ENCODE data around the gene ENKD1.

ENKD1 gene

GRCh38 chr16:67648764-67649407 lies 17.7 kb downstream of the ENKD1 start:
- DNase-seq = no peak

DNA sequence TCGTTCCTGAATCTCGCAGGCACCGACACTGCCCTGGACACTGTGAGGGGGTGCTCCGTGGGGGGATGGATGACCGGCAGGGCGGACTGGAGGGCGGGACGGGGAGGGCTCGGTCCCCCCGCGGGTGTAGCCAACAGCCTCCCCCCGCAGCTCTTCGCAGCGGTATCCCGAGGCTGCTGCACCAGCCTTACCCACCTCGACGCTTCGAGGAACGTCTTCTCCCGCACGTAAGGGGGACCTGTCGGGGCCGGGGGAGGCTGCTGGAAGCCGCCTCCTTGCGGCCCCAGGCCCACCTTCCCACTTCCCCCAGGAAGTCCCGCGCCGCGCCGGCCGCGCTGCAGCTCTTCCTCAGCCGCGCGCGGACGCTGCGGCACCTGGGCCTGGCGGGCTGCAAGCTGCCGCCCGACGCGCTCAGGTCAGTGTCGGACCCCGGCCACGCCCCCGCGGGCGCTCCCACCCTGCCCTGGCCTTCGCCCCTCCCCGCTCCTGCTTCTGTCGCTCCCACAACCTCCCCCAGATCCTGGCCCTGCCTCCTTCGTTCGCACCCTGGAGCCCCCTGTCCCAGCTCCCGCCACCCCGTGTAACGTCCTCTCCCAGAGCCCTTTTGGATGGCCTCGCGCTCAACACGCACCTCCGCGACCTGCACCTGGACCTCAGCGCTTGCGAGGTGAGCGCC lies 18.3 kb downstream of the ENKD1 start:
- DNase-seq = no peak

- no peak for DNase-seq
Observed at GRCh38 chr16:67647681-67648080, 18.9 kb downstream of the ENKD1 start.

DNA sequence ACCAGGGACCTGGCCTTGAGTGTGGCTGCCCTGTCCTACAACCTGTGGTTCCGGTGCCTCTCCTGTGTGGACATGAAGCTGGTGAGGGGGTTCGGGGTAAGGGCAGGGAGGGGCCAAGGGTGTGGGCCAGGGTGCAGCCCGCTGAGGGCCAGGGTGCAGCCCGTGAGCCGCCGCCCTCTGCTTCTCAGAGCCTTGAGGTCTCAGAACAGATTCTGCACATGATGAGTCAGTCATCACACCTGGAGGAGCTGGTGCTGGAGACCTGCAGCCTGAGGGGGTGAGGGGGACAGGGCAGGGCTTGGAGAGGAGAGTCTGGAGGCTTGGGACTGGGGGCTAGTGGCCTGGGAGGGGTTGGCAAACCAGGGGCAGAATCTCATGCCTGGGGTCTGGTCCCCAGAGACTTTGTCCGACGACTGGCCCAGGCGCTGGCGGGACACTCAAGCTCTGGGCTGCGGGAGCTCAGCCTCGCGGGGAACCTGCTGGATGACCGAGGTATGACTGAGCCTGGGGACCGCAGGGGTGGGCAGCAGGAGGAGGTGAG lies 19.4 kb downstream of the ENKD1 start:
- DNase-seq = no peak

- no peak for DNase-seq
Observed at GRCh38 chr16:67645397-67646121, 21.0 kb downstream of the ENKD1 start.

DNA sequence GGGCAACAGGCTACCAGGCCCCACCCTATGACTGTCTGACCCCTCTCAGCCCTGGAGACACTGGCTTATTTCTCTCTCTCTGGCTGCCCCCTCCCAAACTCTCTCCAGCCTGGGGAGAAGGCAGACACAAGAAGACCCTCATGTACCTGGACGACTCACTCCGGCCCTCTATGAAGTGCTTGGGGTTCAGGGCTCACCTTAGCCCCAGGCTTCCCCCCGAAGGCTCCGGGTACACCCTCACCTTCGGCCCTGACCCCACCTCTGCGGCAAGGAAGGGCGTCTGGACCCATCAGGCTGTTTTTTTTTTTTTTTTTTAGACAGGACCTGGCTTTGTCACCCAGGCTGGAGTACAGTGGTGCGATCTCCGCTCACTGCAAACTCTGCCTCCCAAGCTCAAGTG lies 22.5 kb downstream of the ENKD1 start:
- no peak for DNase-seq

DNA sequence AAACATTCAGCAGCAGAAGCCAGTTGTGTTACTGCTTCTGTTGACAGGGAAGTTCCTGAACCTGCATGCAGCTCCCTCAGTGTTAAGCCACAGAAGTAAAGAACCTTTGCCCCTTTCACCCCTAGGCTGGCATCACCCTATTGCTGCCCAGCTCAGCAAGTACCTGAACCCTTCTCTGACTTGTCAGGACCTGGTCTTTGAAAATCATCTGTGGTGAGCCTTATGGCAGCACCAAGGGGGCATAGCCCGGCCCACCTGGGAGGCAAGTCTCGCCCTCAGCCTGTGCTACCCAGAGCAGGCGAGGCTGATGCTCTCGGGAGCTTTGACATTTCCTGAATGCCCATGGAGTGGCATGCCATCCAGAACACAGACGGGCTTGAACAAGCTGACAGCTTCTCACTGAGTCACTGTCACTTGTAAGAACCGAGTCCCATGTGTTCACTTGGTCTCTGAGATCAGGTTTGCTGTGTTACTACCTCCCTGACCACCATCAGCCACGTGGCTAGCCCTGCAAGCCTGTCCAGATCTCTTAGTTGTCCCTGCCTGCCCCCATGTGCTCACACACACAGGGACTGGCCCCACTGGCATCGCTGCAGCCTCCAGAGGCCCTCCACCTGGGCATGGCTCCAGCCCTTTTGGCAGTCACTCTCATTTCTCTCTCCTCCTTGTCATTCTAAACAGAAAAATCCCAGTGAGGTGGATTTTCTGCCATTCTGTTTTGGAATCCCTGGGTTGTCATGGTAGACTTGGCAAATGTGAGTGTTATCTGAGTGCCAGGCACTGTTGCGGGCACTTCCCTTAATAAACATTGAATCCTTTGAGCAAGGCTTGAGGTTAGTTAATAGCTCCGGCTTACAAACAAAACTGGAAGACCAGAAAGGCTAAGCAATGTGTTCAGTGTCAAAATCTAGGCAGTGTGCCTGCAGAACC lies 24.5 kb downstream of the ENKD1 start:
- no peak for DNase-seq

GRCh38 chr16:67637625-67638024 lies 28.9 kb downstream of the ENKD1 start:
- no peak for DNase-seq

DNA sequence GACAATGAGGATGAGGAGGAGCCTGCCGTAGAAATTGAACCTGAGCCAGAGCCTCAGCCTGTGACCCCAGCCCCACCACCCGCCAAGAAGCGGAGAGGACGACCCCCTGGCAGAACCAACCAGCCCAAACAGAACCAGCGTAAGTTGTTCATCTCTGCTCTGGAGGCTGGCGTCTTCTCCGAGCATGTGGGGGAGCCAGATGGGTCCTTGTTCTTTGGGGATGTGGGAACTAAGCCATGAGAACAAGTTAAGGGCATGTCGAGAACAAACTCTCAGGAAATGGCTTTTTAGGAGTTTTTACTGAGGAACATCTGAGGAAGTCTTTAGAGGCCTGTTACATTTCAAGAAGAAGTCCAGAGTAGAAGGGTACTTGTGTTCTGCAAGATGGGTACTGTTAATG lies 29.8 kb downstream of the ENKD1 start:
- DNase-seq = no peak

- no peak for DNase-seq
Observed at GRCh38 chr16:67632415-67633172, 34.0 kb downstream of the ENKD1 start.

DNA sequence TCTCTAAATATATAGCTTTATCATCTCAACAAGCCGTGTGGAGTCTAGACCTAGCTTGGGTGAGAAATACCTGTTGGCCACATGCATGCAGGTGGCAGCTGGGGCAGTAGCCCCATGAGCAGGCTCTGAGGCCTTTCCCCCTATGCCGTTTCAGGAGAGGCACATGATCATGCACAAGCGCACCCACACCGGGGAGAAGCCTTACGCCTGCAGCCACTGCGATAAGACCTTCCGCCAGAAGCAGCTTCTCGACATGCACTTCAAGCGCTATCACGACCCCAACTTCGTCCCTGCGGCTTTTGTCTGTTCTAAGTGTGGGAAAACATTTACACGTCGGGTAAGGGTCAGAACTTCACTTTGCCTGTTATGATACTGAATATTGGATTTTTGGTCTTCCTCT lies 38.3 kb downstream of the ENKD1 start:
- no peak for DNase-seq

DNA sequence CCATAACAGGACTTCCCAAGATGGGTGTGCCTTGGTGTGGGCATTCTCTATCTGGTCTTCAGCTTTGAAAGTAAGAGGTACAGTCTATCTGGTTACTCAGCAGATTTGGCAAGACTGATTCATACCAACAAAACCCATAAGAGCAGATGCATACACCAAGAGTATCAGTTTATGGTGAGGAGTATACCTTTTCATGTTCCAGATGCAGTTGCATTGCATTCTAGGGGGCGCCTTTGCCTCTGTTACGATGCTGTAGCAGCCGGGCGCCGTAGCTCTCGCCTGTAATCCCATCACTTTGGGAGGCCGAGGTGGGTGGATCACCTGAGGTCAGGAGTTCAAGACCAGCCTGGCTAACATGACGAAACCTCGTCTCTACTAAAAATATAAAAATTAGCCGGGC lies 52.7 kb downstream of the ENKD1 start:
- DNase-seq = no peak

All from fibroblast of skin of back (primary cell).